Peyer's patch (tissue), 4 donors: Measurements from ENCODE around the gene FREM1. TPM values are rescaled to one million over a fixed set of nuclear protein-coding genes. Genes with fewer than 3 reads are reported as not detected.

Source experiments
- DNase-seq, 3 donors: peaks; one replicate each; pipeline ENCODE4 v3.0.0-alpha.2; 2017 to 2019
- H3K27ac ChIP-seq, 4 donors: fragments of 200-600 bp; sonication (generic); one replicate each; pipeline ENCODE4 v1.5.1; 2016 to 2019
- H3K27me3 ChIP-seq, 2 donors: fragments of 200-600 bp; sonication (generic); one replicate each; pipeline ENCODE4 v1.5.1; 2019
- H3K36me3 ChIP-seq, 3 donors: fragments of 200-600 bp; sonication (generic); one replicate each; pipeline ENCODE4 v1.5.1; 2016 to 2019
- H3K4me1 ChIP-seq, 4 donors: fragments of 200-600 bp; sonication (generic); one replicate each; pipeline ENCODE4 v1.5.1; 2016 to 2019
- H3K4me3 ChIP-seq, 4 donors: fragments of 200-600 bp; sonication (generic); 1 replicate in 3 of 4; 2 replicates in 1 of 4; pipeline ENCODE4 v1.5.1; 2016 to 2019; ENCODE audit warnings: mild to moderate bottlenecking in 1 of 4
- H3K9me3 ChIP-seq, 4 donors: fragments of 200-600 bp; sonication (generic); one replicate each; pipeline ENCODE4 v1.5.1; 2016 to 2019; ENCODE audit warnings: mild to moderate bottlenecking in 1 of 4
- POLR2A ChIP-seq, 2 donors: fragments of 450-650 bp; IDR thresholded peaks; one replicate each; pipeline ENCODE4 v1.5.1; 2017; ENCODE audit warnings: antibody characterized with exemption in 2 of 2, mild to moderate bottlenecking in 2 of 2, moderate library complexity in 2 of 2
- total RNA-seq, 4 donors: library from RNA; depleted of rRNA; stranded (reverse); fragments of >200 nt; gene quantifications; one replicate each; pipeline ENCODE4 v1.1.0, GENCODE V29; 2016
- TF ChIP-seq, protein P1 (sequence below), 6 experiments: fragments of 450-650 bp in 4 of 6; fragments of 200-600 bp in 2 of 6; sonication (generic) in 1 of 6; IDR thresholded peaks; one replicate each; pipeline ENCODE4 v1.5.1; 2017 to 2019; ENCODE audit warnings: antibody characterized with exemption in 6 of 6, mild to moderate bottlenecking in 3 of 6, moderate library complexity in 1 of 6

The FREM1 gene
- total RNA-seq, 4 donors from 2014 or later, result 31.4 to 108 (median 54.0) TPM

DNA sequence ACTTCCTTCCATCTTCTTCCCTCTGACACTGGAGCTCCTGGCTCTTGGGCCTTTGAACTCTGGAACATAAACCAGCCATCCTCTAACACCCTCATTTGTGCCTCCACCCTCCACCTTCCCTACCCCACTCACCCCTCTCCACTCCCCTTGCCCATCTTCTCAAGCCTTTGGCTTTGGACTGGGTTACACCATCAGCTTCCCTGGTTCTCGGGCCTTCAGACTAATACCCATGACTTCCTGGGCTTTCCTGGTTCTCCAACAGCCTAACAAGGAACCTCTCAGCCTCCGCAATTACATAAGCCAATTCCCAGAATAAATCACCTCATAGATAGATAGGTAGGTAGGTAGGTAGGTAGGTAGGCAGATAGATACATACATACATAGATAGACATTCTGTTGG lies 67.1 kb downstream of the FREM1 start:
- no peaks in the 10 kb centered on the region for H3K4me1 ChIP-seq
- H3K36me3 ChIP-seq, result peaks cover 0 to 37% (median 0%) of the 10 kb centered on the region in 3 donors
- TF ChIP-seq POLR2A (IDR thresholded peaks at IDR 0.05), result no peak
- TF ChIP-seq, protein P1, sequence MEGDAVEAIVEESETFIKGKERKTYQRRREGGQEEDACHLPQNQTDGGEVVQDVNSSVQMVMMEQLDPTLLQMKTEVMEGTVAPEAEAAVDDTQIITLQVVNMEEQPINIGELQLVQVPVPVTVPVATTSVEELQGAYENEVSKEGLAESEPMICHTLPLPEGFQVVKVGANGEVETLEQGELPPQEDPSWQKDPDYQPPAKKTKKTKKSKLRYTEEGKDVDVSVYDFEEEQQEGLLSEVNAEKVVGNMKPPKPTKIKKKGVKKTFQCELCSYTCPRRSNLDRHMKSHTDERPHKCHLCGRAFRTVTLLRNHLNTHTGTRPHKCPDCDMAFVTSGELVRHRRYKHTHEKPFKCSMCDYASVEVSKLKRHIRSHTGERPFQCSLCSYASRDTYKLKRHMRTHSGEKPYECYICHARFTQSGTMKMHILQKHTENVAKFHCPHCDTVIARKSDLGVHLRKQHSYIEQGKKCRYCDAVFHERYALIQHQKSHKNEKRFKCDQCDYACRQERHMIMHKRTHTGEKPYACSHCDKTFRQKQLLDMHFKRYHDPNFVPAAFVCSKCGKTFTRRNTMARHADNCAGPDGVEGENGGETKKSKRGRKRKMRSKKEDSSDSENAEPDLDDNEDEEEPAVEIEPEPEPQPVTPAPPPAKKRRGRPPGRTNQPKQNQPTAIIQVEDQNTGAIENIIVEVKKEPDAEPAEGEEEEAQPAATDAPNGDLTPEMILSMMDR (IDR thresholded peaks at IDR 0.05), result no peak
- no peaks in the 10 kb centered on the region for H3K9me3 ChIP-seq
- H3K4me3 ChIP-seq, result no peak overlapping the region
- no peaks in the 10 kb centered on the region for H3K27me3 ChIP-seq
- H3K27ac ChIP-seq, result no peak overlapping the region
- DNase-seq, result no peak

DNA sequence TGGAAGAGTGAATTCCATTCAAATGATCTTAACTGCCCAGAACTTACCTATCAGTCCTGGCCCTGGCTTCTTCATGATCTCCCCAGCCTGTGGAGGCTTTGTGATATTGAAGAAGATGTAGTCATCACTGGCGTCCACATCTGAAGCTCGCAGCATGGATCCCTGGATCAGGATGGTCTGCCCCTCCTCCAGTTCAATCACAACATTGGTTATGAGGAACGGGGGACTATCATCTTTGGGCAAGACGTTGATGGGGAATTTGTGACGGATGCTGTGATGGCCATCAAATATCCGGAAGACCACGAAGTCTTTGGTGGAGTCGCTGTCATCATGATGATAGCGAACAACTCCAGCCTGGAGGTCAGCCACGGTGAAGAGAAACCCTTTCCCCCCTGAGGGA lies 68.0 kb downstream of the FREM1 start:
- Histone ChIP-seq H3K4me1 (no peaks in the 10 kb centered on the region), H3K27me3 (no peaks in the 10 kb centered on the region), H3K4me3 (no peak overlapping the region), H3K27ac (no peak overlapping the region), H3K36me3 (peaks cover 0 to 28% (median 0%) of the 10 kb centered on the region in 3 donors), H3K9me3 (no peaks in the 10 kb centered on the region)
- TF ChIP-seq, protein P1 (IDR thresholded peaks at IDR 0.05), result no peak
- TF ChIP-seq POLR2A (IDR thresholded peaks at IDR 0.05), result no peak
- DNase-seq, result no peak

DNA sequence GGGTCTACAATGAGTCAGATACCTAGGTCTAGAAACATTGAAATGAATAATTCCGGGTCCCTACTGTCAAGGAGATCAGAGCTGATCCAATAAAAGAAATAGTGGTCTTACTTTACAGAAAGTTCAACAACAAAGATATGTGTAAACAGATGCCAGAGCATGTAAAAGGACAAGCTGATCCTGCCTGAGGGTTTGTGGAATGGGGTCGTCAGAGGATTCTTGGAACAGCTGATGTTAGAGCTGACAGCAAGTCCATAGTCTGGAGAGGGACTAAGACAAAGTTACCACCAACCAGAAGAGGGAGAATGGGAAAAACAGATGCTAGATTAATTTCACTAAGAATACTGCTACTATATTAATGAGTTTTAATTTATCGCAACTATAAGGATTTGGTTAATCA lies 71.5 kb downstream of the FREM1 start:
- no peaks in the 10 kb centered on the region for H3K4me1 ChIP-seq
- no peak for TF ChIP-seq POLR2A (IDR thresholded peaks at IDR 0.05)
- TF ChIP-seq, protein P1 (IDR thresholded peaks at IDR 0.05), result no peak
- peaks cover 0 to 19% (median 0%) of the 10 kb centered on the region in 3 donors for H3K36me3 ChIP-seq

DNA sequence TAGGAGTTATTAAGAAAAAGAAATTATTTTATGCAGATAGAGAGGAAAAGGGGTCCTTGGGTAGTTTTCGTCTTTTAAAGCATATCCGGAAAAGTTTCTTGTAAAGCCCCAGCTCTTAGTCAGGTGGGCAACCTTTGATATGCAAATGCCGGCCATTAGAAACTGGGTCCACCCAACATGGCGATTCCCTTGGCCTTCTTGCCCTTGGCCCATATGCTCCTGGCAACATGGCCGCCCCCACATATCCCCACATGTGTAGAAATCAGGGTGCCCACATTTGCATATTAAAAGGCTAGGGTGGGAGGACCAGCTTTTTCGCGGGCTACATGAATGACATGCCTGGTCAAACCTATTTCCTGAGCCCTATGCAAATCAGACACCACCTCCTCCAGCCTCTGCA lies 73.3 kb downstream of the FREM1 start:
- no peak overlapping the region for H3K27ac ChIP-seq
- DNase-seq, result no peak
- TF ChIP-seq, protein P1 (IDR thresholded peaks at IDR 0.05), result no peak
- no peak for TF ChIP-seq POLR2A (IDR thresholded peaks at IDR 0.05)
- no peak overlapping the region for H3K4me3 ChIP-seq
- no peaks in the 10 kb centered on the region for H3K9me3 ChIP-seq
- H3K4me1 ChIP-seq, result no peaks in the 10 kb centered on the region
- peaks cover 0 to 14% (median 0%) of the 10 kb centered on the region in 3 donors for H3K36me3 ChIP-seq
- no peaks in the 10 kb centered on the region for H3K27me3 ChIP-seq

More for the DNA sequence above, 71.5 kb downstream of the FREM1 start:
- Histone ChIP-seq H3K27me3 (no peaks in the 10 kb centered on the region), H3K27ac (no peak overlapping the region), H3K4me3 (no peak overlapping the region), H3K9me3 (no peaks in the 10 kb centered on the region)
- no peak for DNase-seq

DNA sequence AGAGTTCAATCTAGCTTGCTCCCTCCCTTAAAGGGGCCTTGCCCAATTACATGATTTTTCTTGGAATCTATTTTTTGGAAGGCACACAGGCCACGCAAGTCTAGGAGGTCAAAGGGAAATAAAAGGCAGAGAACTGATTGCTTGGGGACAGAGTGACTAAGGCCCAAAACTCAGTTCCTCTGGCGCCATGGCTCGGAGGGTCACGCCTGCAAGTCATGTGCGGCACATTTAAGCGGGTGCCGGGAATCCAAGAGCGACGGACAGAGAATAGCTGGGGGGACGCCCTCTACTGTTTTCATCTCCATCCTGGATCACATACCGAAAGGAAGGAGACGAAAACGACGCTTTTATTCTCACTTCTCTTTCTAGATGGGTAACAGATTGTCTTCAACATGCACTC lies 78.6 kb downstream of the FREM1 start:
- TF ChIP-seq, protein P1 (IDR thresholded peaks at IDR 0.05), result no peak
- no peak for TF ChIP-seq POLR2A (IDR thresholded peaks at IDR 0.05)
- peaks cover 0 to 24% (median 0%) of the 10 kb centered on the region in 3 donors for H3K36me3 ChIP-seq

DNA sequence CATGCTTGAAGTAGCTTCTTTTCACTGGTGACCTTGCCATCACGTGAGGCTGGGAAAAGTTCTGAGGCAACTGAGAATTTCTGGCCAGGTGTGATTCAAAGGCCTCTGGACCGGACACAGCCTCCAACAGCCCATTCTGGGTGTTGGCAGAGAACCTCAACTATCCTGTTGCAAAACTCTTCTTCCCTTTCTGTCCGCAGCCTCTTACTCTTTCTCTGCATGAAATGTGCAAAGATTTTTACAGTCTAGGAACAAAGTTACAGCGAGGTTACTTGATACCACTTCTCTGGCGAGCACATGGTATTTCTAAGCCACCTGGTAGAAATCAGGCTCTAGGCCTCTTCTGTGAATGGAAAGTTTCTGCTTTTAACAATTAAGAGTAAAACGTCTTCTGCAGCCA lies 79.2 kb downstream of the FREM1 start:
- H3K27me3 ChIP-seq, result no peaks in the 10 kb centered on the region
- no peak overlapping the region for H3K27ac ChIP-seq
- TF ChIP-seq POLR2A (IDR thresholded peaks at IDR 0.05), result no peak
- TF ChIP-seq, protein P1 (IDR thresholded peaks at IDR 0.05), result no peak
- H3K4me3 ChIP-seq, result no peak overlapping the region
- H3K4me1 ChIP-seq, result no peaks in the 10 kb centered on the region
- H3K36me3 ChIP-seq, result peaks cover 0 to 24% (median 0%) of the 10 kb centered on the region in 3 donors
- no peak for DNase-seq
- H3K9me3 ChIP-seq, result no peaks in the 10 kb centered on the region

More for the DNA sequence above, 78.6 kb downstream of the FREM1 start:
- Histone ChIP-seq H3K27me3 (no peaks in the 10 kb centered on the region), H3K27ac (no peak overlapping the region), H3K4me1 (no peaks in the 10 kb centered on the region), H3K9me3 (no peaks in the 10 kb centered on the region), H3K4me3 (no peak overlapping the region)
- no peak for DNase-seq
